HG02623 (cell line): Measurements from ENCODE around the gene TGFBR2.

ENCODE experiments used
- ATAC-seq: cut with Tn5 transposase; IDR thresholded peaks from one replicate; pipeline ENCODE4 v1.9.1; 2021; ENCODE audit warnings: moderate library complexity; ENCODE audit not compliant: unreplicated experiment

TGFBR2 gene

DNA sequence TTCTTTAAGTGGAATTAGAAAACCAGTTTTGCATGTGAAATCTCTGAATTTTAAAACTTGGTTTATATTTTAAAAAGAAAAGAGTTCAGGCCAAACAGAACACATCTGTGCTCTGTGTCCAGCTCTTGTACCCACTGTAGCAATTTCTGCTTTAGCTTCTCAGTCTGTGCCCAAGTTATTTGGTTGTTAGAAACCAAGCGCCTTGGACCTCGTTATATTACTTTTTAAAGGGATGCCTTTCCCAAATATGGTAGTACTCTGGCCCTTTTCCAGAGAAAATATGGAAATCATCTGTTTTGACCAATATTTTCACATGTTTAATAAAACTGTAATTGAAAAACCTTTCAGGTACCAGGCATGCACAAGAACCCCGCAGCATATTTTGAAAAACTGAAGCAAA, 27.3 kb downstream of the TGFBR2 start:
- no peak for ATAC-seq

DNA sequence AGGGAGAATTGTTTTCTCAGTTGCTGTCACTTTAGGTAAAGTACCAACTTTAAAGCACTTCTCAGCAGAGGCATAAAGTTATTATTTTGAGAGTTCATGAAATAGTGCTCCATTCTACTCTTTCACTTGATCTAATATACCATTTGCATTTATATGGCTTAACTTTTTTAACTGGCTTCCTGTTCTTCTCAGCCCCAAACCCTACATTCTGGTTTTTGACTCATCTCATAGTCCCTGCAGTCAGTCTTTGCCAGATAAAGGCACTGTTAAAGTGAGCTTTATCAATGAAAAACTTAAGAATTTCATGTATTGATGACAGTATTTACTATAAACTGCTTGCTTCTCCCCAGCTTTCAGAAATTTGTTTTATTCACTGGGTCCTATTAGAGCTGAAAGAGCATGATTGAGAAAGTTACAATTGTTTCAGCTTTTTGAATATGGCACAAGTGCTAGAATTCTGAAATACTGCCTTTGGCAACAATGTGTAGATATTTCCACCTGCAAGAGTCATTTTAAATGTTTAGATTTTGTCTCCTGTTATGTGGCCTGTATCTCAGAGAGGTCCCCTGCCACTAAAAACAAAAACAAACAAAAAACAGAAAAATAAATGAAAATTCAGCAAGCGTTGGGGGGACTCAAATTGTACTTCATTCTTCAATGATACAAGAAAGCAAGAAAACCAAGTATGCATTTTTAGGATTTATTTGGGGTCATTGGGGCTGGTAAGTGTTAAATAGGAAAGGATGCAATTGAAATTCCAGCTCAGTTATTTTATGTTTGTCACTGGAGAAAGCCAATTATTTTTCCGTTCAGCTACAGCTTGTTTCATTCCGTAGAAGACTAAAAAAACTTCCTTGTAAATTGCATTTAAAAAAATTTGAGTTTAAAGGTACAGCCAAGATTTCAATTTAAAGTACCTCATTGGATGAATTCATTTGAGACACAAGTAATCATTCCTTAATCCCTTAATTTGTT, 28.6 kb downstream of the TGFBR2 start:
- no peak for ATAC-seq

DNA sequence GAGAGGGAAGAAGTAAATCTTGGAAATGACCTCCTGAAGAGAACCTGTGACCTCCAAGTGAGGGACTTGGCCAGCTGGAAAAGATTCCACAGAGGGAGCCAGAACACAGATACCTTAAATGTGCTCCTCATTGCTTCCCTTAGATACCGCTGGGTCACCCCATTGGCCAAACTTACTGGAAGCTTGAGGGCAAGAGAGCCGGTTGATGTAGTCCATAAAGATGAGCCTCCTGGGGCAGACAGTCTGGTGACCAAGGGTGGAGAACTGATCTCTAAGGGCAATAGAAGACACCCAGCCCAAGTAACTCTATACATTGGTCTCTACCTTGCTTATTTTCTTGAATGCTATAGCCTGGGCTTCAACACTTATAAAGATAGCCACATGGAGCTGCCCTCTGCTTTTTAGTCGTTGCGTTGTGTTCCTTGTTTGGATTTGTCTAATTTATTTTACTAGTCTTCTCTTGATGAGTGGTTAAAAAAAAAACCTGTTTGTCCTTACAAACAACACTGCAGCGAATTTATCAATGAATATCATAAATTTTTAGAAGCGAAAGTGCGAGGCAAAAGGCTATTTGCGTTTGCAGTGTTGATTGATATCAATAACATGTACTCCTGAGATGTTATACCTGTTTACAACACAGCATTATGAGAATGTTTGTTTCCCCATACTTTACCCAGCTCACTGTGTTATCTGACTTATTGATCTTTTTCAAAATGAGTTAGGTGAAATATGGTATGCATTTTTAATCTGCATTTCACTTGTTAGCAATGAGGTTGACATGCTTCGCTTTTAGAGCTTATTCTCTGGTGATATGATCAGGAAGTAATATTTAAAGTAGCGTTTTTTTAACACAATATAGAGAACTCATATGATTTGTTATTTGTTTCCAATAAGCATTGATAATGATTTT, 31.2 kb downstream of the TGFBR2 start:
- ATAC-seq = no peak

DNA sequence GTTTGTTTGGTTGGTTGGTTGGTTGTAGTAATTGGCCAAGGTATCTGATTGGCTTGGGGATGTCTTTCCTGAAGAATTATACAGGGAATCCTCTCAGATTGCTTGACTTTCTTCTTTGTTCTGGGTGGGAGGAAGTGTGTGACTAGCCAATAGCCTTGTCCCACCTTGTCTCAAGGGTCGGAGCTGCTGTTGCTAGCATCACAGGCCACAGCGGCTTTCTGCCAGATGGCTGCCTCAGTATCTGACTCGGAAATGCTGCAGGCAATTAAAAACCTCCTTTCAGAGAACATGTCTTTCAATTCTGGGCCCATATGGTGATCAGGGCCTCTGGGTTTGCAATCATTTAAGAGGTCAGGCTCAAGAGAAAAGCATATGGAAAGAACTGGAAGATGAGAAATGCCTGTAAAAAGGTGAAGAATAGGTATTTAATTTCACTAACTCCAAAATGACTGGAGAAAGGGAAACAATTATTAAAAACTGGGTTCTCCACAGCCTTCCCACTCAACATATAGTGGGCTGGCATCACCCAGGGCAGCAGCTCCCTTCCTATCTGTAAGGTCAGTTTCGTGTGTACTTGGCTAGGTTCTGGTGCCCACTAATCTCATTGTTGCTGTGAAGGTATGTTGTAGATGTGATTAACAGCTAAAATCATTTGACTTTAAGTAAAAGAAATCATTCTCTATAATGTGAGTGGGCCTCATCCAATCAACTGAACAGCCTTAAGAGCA, 32.4 kb downstream of the TGFBR2 start:
- ATAC-seq = no peak

DNA sequence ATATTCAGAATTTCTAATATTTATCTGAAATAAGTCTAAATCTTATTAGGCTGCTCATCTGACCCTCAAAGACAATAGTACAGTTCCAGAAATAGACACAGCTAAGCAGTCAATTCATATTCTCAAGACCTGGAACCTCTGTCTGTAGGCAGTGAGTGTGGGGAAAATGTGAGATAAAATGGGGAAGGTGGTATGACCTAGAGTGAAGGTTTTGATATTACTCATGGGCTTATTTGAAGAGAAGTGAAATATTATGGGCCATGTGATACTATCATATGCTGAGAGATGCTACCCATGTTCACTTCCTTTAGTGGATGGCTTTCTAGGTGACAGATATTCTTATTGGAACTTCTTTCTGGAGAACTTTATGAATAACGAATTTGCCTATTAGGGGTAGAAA, 33.5 kb downstream of the TGFBR2 start:
- ATAC-seq = peak; percentile 70

DNA sequence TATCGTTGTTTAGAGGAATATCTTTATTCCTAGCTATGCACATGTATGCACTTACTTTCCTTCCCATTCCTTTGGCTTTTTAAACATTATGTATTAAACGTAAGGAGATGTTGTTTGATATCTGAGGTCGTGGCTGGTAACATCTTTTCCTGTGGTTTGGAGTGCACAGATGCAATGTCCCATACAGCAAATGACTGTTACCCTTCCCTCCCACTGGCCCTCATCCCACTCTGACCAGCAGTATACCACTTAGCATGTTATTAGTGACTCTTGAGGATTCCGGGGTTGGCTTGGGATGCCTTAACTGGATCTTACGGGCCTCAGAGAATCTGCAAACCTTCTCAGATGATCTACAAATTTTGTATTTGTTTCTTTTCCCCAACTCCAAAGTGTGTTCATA, 34.5 kb downstream of the TGFBR2 start:
- no peak for ATAC-seq

DNA sequence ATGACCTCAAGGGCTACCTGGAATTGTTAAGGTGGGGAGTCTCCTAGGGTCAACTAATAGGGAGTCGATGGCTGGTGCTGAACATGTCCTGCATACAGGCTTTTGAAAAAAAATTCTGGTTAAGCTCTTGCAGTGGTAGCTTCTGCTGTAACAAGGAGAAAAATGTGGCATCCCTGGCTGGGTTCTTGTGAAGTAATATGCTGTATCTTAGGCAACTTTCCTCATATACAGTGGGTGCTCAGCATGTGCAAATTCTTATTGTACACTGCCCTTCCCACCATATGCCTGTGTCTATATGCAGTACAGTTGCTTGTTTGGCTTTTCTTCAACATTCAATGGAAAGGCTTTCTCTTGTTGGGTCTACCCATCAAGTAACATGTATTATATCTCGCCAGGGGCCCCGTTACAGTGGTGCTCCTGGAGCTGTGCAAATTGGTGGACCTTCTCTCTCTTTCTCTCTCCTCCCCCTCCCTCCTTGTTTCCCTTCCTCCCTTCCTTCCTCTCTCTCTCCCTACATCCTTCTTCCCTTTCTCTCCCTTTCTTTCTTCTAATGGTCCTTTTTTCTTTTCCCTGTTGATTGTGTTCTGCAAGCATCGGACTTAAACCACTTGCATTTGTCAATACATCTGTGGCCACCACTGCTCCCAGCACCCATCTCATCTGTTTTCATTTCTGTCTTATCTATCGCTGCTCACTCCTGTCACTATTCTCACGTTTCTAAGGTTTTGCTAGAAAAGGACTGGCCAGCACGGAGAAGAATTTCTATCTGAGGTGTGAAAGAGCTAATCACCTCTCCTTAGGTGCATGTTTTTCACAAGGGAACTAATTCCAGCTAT, 35.2 kb downstream of the TGFBR2 start:
- no peak for ATAC-seq

DNA sequence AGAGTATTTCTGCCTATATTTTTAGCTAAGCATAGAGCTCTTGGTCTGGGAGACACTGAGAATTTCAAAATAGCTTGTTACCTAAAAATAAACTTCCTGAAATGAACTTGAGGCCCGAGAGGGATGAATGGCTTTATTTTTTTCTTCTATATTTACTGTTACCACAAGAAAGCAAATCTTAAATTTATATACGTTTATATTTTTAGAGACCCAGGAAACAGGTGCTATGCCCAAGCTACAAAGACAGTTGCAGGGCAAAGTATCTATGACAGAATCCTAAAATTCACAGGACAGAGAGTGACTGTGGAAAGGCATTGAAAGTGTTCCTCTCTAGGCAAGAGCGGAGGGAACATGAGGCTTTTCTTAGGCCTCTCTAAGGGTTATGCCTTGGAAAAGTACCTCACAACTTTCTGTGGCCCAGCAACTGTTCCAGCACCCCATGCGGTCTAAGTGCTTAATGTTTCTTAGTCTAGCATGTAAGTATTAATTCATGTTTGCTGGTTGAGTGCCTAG, 36.5 kb downstream of the TGFBR2 start:
- no peak for ATAC-seq

DNA sequence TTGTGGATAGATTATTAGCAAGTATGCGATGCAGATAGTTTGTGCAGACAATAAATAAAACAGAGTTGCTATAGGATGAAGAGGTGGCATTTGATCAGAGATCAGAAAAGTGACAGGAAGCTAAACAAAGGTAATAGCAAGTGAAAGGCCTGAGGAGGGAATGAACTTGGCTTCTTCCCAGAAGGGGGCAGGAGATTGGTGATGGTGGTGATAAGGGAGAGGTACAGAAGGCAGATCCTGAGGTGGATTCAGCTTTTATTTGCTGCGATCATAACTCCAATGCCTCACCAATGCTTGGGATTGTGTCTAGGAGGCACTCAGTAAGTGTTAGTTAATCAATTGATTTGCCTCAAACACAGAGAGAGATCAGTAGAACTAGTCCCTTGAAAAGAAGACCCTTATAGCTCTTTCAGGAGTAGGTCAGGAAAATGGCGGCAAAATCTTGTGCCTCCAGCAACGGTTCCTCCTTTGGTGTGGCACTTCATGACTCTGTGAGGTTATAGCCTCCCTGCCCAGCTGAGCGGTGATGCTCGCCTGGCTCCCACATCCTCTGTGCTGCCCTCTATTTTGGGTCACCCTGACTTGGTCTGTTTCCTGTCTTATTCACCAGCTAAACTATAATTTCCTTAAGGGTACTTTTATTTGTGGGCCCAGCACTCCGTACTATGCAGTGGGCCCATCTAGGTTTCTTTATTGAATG, 37.5 kb downstream of the TGFBR2 start:
- no peak for ATAC-seq

DNA sequence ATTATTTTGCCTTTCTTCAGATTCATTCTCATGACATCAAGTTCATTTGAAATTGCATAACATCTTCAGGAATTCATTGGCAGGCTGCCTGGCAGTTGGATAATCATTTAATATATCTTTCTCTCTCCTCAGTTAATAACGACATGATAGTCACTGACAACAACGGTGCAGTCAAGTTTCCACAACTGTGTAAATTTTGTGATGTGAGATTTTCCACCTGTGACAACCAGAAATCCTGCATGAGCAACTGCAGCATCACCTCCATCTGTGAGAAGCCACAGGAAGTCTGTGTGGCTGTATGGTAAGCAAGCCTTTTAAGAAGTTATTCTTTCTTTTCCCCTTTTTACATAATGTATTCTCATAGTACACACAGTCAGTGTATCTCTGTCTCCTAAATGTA, 38.2 kb downstream of the TGFBR2 start:
- peak; percentile 62 for ATAC-seq

DNA sequence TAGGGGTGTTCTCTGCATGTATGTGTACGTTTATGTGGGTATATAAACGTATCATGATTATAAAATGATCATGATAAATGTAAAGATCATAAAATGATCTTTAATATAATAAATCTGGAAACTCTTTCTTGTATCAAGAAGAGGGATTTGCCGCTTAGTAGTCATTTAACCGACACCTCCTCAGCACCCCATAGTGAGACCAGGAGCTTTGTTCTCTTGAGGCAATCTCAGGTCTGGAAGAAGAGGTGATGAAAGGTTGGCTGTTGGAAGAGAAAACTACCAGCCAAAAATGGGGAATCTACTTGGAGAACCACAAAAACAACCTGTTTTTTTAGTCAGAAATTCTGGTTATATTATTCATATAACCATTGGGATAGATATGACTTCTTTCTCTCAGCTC, 38.7 kb downstream of the TGFBR2 start:
- ATAC-seq = no peak

DNA sequence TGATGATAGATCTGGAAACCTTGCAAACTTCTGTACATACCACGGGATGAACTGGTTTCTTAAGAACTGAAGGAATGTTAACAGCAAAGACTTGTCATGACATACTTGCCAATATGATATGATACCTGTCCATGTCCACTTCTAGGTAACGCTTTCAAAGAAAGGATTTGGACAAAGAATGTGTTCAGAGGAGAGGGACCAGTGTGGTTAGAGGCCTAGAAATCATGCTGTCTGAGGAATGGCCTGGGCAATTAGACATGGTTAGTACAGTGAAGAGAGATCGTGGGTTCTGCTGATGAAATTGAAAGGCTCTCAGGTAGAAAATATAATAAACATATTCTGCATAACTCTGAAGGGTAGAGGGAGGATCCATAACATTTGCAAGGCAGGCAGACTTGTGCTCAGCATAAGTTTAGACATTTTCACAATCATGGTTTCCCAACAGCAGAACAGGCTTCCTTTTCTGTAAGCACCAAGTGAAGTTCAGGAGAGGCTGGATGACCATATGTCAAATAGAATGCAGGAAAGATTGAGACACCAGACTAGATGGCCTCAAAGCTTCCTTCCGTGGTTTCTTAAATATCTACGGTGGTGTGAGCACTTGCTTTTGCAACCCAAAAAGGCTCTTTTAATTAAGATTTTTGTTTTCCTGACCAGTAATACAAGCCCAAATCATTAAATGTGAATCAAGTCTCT, 39.9 kb downstream of the TGFBR2 start:
- ATAC-seq = no peak

DNA sequence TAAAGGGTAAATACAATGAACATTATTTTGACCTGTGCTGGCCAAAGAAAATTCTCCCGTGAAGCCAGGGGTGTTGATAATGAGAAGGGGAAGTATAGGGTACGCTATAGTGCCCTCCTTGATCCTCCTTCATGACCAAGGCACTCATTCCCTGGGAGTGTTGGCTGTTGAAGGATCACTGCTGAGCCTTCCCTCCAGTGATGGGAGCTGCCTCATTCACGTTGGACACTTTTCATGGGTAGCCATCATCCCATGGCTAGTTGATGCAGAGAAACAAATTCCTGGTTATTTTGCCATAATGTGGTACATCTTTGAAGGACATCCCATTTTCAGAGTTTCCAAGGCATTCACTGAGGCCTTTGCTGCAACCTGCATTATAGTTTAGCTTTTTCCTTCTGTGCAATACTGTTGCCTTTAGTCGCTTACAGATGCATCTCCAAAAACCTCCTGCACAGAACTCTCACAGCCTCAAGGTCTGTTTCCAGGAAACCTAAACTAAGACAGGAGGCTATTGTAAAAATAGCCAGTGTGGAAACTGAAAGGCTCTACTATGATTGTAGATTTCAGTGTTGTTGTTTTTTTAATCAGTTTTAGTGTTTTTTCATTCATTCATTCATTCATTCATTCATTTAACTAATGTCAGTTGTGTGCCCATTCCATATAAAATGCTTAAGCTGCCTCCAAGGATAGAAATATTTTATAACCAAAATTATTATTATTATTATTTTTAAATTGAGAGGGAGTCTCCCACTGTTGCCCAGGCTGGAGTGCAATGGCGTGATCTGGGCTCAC, 40.8 kb downstream of the TGFBR2 start:
- no peak for ATAC-seq

DNA sequence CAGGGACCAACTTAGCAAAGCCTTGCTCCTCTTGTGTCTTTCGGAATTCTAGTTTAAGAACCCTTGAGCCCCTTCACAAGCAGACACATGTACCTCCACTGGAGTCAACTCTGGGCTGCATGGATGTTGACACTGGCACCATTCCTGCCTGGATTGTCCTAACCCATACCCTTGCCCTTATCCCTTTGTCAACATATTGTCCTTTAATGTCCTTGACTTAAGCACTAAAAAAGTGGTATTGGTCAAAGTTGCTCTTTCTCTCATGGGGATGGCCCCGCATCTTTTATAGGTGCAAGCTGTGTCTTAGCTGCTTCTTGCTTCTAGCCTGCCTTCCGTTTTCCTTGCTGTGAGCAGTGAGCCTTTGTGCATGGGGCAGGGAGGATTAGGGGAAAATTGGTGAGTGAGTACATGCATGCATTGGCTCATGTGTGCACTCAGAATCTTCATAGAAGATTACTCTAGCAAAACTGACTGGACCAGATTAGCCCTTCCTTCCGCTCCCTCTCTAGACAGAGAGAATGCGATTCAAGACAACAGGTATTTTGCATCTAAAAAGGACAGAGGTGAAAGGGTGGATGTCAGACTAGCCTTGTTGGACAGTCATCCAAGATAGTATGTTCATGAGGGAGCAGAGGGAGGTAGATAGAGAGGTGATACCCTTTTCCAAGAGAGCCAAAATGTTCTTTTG, 42.4 kb downstream of the TGFBR2 start:
- no peak for ATAC-seq

DNA sequence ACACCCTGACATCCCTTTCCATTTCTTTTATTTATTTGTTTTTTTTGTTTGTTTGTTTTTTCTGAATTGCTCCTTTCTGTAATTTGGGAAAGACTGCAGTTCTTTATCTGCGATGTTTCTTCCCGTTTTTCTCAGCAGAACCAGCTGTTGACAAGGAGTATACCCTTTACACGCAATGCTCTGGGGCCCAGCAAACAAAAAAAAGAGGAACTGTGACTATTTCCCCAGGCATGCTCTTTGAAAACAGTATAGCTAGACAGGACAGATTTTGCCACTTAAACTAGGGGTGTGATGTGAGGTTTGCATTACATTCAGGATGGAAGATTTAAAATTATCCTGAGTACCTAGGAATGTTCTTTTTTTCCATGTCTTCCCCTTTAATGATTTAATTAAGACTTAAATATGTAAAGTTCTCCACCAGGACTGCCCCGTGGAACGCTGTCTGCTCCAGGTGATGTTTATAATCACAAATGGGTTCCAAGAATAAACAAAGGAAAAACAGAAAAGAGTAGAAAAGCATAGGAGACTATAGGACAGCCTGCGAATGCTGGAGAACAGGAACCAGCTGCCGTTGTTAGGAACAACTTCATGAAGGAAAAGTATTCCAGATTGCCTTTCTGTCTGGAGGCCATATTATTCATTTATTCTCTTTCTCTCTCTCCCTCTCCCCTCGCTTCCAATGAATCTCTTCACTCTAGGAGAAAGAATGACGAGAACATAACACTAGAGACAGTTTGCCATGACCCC, 43.3 kb downstream of the TGFBR2 start:
- peak; percentile 63 for ATAC-seq

DNA sequence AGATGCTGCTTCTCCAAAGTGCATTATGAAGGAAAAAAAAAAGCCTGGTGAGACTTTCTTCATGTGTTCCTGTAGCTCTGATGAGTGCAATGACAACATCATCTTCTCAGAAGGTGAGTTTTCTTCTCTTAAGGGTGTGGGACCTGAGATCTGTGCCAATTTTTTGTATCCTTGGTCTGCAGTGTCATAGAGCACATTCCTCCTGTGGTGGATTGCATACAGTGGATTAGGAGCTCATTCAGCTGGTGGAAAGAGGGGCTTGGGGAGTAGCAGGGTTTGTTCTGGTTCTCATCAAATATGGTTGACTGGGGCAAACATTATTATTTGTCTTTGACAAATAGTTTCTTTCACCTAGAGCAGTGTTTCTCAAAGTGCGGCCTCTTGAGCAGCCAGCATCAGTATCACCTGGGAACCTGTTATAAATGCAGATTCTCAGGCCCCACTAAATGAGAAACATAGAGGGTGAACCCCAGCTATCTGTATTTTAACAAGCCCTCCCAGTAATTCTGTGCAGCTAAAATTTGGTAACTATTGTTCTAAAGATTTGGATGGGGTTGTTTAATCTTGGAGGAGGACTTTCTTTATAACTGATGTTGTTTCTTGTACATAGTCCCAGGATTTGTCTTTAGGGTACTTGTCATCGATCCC, 44.1 kb downstream of the TGFBR2 start:
- no peak for ATAC-seq
